Activated naive CD8-positive, alpha-beta T cell treated with anti-CD3 and anti-CD28 coated beads, Interleukin-2, amount 50 U/mL, for 16 hours (primary cell): ENCODE measurements around the gene RABEP2.
A peak's percentile ranks its signal among the peaks of the same experiment; 100 is the strongest.
"Not testable (repeated sequence)": the region's sequence is repeated elsewhere in the genome, so short reads cannot be mapped to it uniquely, and the experiment has no call there.

Experiments
- DNase-seq: peaks from one replicate; pipeline ENCODE4 v3.0.0-alpha.2; 2020; ENCODE audit warnings: low read depth, low spot score

The RABEP2 gene

DNA sequence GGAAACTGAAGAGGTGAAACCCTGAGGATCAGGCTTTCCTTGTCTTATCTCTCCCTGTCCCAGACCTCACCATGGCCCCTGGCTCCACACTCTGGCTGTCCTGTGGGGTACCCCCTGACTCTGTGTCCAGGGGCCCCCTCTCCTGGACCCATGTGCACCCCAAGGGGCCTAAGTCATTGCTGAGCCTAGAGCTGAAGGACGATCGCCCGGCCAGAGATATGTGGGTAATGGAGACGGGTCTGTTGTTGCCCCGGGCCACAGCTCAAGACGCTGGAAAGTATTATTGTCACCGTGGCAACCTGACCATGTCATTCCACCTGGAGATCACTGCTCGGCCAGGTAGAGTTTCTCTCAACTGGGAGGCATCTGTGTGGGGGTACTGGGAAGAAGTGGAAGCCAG, 8.1 kb upstream of the RABEP2 start:
- no peak for DNase-seq

DNA sequence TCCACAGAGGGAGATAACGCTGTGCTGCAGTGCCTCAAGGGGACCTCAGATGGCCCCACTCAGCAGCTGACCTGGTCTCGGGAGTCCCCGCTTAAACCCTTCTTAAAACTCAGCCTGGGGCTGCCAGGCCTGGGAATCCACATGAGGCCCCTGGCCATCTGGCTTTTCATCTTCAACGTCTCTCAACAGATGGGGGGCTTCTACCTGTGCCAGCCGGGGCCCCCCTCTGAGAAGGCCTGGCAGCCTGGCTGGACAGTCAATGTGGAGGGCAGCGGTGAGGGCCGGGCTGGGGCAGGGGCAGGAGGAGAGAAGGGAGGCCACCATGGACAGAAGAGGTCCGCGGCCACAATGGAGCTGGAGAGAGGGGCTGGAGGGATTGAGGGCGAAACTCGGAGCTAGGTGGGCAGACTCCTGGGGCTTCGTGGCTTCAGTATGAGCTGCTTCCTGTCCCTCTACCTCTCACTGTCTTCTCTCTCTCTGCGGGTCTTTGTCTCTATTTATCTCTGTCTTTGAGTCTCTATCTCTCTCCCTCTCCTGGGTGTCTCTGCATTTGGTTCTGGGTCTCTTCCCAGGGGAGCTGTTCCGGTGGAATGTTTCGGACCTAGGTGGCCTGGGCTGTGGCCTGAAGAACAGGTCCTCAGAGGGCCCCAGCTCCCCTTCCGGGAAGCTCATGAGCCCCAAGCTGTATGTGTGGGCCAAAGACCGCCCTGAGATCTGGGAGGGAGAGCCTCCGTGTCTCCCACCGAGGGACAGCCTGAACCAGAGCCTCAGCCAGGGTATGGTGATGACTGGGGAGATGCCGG, 7.5 kb upstream of the RABEP2 start:
- no peak for DNase-seq

DNA sequence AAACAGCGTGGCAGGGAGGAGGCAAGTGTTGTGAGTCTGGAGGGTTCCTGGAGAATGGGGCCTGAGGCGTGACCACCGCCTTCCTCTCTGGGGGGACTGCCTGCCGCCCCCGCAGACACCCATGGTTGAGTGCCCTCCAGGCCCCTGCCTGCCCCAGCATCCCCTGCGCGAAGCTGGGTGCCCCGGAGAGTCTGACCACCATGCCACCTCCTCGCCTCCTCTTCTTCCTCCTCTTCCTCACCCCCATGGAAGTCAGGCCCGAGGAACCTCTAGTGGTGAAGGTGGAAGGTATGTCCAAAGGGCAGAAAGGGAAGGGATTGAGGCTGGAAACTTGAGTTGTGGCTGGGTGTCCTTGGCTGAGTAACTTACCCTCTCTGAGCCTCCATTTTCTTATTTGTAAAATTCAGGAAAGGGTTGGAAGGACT, 6.8 kb upstream of the RABEP2 start, which contains the start of gene CD19:
TSS of gene CD19 (plus strand) at position 171 of the 425 bp plus-strand sequence. CDS start at position 201, 30 bp downstream.
- no peak for DNase-seq

DNA sequence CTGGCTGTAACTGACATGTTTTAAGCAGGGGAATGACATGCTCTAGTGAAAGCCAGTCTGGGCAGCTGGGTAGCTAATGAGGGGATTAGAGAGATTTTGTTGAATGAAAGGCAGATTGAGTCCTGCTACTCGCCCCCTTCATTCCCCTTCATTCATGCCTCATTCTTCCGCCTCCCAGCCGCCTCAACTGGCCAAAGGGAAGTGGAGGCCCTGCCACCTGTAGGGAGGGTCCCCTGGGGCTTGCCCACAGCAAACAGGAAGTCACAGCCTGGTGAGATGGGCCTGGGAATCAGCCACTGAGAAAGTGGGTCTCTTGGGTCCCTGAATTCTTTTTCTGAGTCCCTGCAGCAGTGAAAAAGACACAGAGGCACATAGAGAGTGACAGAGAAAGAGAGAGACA, 5.6 kb upstream of the RABEP2 start:
- no peak for DNase-seq

DNA sequence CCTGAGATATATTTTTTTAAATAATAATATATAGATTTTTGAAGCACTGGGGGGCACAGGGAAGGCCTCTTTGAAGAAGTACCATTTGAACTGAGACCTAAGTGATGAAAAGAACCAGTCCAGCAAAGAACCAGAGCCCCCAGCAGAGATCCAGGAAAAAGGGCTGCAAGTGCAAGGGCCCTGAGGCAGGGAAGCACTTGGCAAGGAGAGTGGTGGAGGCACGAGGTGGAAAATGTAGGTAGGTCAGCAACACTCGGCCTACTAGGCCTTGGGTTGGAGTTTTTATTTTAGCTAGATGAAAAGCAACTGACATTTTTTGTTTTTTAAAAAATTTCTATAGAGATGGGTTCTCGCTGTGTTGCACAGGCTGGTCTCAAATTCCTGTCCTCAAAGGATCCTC, 5.2 kb upstream of the RABEP2 start:
- no peak for DNase-seq

DNA sequence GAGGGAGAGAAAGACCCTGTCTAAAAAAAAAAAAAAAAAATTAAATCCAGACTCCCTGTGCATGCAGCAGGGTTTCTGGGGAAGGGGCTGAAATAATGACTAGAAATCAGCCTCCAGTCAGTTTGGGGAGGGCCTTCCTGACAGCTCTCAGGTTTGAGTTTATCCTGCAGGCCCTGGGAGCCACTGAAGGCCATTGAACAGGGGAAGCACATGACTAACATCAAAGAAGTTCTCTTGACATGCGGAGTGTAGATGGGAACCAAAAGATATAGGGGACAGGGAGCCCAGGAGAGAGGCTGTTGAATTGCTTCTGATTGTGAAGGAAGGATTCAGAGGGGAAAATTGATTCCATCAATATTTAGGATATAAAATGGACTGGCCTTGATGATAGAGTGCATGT, 2.8 kb upstream of the RABEP2 start:
- no peak for DNase-seq

DNA sequence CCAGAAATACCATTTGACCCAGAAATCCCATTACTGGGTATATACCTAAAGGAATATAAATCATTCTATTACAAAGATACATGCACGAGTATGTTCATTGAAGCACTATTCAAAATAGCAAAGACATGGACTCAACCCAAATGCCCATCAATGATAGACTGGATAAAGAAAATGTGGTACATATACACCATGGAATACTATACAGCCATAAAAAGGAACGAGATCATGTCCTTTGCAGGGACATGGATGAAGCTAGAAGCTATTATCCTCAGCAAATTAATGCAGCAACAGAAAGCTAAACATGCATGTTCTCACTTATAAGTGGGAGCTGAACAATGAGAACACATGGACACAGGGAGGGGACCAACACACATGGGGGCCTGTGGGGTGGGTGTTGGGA, 1.2 kb upstream of the RABEP2 start:
- not testable (repeated sequence) for DNase-seq

DNA sequence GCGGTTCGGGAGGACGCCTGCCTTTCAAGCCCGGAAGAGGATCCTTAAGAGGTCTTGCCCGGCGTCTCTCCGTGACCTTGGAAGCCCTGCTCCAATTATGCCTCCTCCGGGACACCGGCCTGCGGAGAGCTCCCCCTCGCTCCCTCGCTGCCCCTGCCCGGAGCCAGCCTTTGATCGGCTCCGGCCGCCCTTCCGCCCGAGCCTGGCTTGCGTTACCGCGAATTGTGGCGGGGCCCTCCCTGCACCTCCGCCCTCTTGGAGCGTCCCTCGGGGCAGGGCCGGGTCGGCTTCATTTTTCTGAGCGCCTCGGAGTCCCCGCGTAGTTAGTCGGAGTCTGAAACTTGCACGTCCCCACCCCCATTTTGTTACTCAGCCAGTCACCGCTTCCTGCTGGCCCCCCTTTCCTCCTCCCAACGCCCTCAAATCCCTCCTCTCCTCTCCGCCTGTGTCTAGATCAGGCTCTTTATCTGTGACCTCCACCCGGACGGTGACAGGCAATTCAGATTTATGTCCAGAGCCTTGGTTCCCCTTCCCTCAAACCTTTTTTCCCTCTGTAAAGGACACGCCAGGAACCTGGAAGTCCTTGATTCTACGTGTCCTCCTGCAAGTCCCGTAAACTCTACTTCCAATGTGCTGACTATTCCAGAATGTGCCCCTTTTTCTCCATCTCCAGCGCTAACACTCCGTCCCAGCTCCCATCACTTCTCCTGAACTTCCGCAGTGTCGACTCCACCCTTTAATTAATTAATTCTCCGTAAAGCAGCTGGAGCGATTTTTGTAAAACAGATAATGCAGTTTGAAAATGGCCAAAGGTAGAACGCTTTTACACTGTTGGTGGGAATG, 569 bp upstream of the RABEP2 start:
- peak; percentile 63 for DNase-seq

DNA sequence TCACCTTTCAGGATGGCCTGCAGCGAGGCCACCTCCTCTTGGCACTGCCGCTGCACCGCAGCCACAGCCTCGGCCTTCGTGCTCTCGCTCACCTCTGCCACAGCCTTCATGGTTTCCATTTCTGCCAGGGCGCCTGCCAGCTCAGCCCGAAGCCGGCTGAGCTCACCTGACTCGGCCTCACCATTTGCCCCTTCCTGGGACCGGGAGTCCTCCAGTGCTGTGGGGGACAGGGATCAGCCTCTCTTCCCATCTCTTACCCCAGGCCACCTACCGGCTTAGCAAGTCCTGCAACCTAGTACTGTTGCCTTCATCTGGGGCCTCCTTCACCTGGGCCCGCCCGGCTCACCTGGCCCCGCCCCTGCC, 658 bp downstream of the RABEP2 start:
- DNase-seq: no peak

DNA sequence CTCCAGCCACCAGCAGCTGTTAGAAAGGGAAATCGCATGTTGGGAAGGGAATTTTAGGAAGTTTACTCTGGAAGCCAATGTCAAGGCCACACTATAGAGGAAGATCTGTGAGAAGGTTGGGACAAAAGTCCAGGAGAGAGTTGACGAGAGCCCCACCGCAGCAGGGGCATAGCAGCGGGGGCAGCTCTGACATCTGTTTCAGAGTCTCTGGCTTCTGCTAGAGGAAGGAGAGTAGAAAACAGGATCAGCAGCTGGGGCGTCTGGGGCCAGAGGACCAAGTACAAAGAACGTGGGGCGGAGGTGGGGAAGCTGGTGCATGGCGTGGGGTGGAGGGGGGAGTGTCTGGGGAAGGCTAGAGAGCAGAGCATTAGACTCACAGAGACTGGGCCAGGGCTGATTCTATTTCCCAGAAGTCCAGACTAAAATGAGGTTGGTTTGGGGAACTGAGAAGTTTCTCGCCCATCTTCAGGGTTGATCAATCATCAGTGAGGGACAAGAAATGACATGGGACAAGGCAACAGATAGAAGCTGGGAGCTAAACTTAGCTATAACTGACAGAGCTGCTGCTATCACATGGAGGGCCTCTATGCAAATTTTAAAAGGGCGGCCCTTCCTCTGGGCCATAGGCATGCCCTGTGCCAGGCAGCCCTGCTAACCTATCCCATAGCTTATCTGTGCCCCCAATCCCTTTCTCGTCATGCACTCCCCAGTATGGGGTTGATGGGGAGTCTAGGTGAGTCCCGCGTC, 1.2 kb downstream of the RABEP2 start:
- no peak for DNase-seq

DNA sequence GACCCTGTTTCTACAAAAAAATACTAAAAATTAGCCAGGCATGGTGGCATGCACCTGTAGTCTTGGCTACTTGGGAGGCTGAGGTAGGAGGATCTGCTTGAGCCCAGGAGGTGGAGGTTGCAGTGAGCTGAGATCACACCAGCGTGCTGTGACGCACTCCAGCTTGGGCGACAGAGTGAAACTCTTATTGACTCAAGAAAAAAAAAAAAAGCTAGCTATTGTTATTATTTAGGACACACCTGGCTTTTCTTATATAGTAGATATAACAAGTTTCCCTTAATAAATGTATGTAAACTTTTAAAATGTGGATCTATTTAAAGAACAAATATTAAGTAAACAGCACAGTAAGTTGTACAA, 1.8 kb downstream of the RABEP2 start:
- DNase-seq: no peak

DNA sequence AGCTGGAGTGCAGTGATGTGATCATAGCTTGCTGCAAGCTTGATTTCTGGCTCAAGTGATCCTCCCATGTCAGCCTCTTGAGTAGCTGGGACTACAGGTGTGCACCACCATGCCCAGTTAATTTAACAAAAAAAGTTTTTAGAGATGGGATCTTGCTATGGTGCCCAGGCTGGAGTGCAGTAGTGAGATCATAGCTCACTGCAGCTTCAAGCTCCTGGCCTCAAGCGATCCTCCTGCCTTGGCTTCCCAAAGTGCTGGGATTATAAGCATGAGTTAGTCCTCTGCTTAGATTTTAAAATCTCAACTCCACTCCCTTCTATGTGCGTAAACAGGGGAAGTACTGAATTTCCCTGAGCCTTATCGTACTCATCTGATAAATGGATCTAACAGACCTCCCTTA, 6.3 kb downstream of the RABEP2 start:
- no peak for DNase-seq

DNA sequence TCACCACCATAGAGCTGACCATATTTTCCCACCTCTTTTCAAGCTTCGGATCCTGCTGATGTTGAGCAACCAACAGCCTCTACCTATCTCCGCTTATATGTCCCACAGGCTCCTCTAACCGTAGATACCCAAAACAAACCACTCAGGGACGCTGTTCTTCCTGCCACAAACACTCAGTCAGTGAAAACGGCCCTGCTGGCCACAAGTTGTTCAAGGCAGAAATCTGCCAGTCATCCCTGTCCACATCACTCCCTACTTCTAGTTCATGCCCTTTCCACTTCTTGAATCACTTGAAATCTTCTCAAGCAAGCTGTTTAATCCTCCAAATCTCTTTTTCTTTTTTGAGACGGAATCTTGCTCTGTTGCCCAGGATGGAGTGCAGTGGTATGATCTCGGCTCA, 7.9 kb downstream of the RABEP2 start:
- no peak for DNase-seq

DNA sequence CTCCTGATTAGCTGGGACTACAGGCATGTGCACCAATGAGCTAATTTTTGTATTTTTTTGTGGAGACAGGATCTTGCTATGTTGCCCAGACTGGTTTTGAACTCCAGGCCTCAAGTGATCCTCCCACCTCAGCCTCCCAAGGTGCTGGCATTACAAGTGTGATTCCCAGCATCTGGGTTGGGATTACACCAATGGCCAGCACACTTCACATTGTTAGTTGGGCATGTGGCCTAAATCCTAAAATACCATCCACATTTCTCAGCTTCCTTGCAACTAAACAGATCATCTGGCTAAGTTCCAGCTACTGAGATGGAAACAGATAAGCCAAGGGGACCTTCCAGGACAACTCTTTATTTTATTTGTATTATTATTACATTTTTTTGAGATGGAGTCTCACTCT, 9.9 kb downstream of the RABEP2 start:
- no peak for DNase-seq

DNA sequence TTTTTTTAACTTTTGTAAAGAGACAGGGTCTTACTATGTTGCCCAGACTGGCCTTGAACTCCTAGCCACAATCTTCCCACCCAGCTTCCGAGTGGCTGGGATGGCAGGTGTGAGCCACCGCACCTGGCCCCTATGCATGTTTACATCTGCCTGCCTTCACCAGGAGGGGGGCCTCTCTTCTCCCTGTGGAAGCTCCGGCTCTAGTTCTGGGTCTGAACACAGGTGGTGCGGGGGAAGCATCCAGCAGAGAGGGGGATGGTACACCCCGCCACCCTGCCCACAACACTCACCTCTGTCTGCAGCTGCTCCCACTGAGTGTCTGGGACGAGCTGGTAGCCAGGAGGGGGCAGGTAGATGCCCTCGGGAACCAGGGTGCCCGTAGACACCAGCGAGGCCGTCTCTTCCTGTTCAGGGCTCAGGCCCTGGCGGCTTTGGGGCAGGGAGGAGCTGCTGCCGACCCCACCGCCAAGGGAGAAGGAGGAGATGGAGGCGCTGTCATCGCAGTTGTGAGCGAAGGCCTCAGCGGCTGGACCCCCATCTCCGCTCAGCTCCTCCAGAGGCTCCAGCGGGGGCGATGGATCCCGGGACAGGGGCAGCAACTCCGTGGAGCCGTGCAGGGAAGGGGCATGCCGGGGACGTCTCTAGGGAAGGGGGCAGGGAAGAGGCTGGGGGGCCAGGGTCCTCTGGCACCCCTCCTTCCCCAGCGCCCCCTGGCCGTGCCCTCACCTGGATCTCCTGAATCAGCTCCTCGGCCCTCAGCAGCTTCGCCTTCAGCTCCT, 10.9 kb downstream of the RABEP2 start:
- DNase-seq: no peak

DNA sequence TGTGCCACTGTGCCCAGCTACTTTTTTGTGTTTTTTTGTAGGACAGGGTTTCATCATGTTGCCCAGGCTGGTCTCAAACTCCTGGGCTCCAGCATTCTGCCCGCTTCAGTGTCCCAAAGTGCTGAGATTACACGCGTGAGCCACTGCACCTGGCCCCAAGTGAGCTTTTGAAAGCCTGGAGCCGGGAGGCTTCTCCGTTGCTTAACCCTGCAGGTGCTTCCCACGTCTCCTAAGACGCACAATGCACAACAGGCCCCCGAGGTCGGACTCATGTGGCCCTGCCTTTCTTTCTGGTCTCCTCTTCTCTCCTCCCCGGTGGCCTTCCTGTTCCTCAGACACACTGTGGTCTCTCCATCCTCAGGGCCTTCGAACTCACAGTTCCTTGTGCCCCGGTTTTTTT, 12.5 kb downstream of the RABEP2 start:
- no peak for DNase-seq

DNA sequence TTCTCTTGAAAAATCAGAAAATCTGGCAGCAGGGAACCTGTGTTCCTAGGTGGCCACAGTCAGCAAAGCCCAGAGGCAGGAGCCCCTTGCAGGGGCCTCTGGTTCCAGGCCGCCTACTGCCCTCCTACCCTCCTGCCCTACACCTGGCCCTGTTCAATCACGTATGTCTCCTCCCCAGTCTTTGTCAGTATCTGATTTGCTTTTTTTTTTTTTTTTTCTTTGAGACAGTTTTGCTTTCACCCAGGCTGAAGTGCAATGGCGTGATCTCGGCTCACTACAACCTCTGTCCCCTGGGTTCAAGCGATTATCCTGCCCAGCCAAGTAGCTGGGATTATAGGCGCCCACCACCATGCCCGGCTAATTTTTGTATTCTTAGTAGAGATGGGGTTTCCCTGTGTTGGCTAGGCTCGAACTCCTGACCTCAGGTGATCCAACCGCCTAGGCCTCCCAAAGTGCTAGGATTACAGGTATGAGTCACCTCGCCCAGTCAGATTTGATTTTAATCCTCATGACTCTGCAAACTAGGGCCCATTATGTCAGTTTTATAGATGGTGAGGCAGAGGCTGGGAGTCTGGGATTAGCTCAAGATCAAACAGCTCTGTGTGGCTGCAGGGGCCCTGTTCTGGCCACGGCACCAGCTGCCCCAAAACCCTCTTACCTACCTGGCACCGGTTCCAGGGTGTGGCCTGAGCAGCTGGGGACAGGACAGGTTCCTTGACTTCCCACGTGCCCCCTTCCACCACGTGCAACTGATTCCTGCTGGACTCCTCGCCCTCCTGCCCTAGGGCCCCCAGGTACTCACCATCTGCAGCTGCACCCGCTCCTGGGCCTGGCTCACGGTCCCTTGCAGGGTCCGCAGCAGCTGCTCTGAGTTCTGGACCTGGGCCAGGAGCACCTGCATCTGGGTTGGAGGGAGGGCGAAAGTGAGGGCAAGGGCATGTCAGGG, 14.7 kb downstream of the RABEP2 start:
- DNase-seq: no peak

DNA sequence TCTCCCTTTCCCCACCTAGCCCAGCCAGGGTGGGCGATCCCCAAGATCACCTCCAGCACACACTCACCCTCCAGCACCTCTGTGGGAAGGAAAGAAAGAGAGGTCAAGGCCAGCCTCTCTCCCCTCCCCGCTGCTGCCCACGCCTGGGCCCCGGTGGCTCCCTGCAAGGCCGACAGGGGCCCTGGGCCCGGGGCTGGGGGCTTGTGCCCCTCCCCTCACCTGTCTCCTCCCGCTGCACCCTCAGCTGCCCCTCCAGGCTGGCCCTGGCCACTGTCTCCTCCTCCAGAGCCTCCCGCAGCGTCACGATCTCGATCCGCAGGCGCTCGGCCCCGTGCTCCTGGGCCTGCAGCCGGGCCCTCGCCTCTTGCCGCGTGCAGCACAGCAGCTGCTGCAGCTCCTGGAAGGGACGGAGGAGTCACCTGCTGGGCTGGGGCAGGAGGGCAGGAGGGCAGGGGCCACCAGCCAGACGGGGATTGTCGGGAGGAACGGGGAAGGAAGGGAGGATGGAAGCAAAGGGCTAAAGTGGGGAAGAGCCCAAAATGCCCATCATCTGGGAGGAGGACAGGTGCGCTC, 19.2 kb downstream of the RABEP2 start:
- DNase-seq: no peak

DNA sequence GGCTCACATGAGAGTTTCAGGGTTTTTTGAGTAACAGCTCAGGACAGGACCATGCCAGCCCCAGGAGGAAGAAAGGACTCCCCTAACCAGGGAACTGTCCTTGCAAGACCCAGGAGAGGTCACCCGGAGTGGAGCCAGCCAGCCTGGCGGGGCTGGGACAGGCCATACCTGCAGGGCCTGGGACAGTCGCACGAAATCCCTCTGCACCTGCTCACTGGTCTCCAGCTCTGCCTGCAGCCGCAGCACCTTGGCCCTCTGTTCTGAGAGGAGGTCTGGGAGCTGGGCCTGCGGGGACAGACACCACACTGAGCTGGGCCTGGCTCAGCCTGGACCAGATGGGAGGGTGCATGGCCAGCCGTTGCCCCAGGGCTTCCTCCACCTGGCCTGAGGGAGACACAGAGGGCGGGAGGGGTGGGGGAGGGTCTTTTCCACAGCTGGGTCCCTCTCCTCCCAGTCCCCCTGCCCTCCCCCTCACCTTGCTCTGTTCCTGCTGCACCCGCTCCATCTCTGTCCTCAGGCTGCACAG, 19.7 kb downstream of the RABEP2 start:
- DNase-seq: no peak

DNA sequence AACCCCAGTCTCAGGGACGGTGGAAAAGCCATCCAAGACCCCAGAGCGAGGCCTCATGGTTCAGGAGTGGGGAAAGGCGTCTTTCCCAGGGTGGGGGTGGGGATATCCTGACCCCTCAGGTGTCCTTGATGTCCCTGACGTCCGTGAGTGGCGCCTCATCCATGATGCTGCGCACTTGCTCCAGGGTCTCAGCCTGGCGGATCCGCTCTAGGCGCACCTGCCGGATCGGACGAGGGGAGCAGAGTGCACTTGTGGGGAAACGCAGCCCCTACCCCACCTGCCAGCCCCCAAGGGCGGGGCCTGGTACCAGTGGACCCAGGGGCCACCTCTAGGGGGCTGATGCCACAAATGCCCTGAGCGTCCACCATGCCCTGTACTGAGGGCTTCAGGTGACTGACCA, 20.2 kb downstream of the RABEP2 start:
- no peak for DNase-seq
